HepG2 (cell line): ENCODE measurements around the gene CFAP300. TPM values are rescaled to one million over a fixed set of nuclear protein-coding genes. Genes with fewer than 3 reads are reported as not detected.
A peak's percentile ranks its signal among the peaks of the same experiment; 100 is the strongest.

Experiments used
- ASH2L ChIP-seq: fragments of 300-600, 200-600 bp; sonication (generic); IDR thresholded peaks from 2 replicates; pipeline ENCODE4 v1.7.0; 2017; ENCODE audit warnings: low read depth, mild to moderate bottlenecking, moderate library complexity, mixed read lengths, low read length; ENCODE audit not compliant: insufficient read length
- ELF1 ChIP-seq: sonication (generic); formaldehyde crosslinking; IDR thresholded peaks from 2 replicates; pipeline ENCODE4 v1.4.0; 2020; ENCODE audit warnings: missing genetic modification reagents
- ESRRA ChIP-seq: sonication (generic); formaldehyde crosslinking; IDR thresholded peaks from 2 replicates; pipeline ENCODE4 v1.5.1; 2020; ENCODE audit warnings: mild to moderate bottlenecking, low read depth, missing genetic modification reagents
- FOXK2 ChIP-seq: fragments of 450-650 bp; IDR thresholded peaks from 2 replicates; pipeline ENCODE4 v1.6.1; 2016
- MTF2 ChIP-seq: sonication (generic); formaldehyde crosslinking; IDR thresholded peaks from 2 replicates; pipeline ENCODE4 v1.5.0; 2020; ENCODE audit warnings: missing genetic modification reagents, borderline replicate concordance
- NFYB ChIP-seq: sonication (generic); formaldehyde crosslinking; IDR thresholded peaks from 2 replicates; pipeline ENCODE4 v1.4.0; 2020; ENCODE audit warnings: missing genetic modification reagents
- NR1H2 ChIP-seq: sonication (generic); formaldehyde crosslinking; IDR thresholded peaks from 2 replicates; pipeline ENCODE4 v1.8.1; 2022; ENCODE audit warnings: low read depth, missing genetic modification reagents, borderline replicate concordance
- PAF1 ChIP-seq: IDR thresholded peaks from 2 replicates; pipeline ENCODE4 v1.6.1; 2016; ENCODE audit warnings: missing genetic modification reagents, missing compliant biosample characterization
- U2AF2 ChIP-seq: fragments of 200-400 bp; formaldehyde crosslinking; IDR thresholded peaks from 2 replicates; pipeline ENCODE4 v1.6.1; 2017; ENCODE audit warnings: low read depth, mild to moderate bottlenecking, low read length
- ZBTB7B ChIP-seq: sonication (generic); formaldehyde crosslinking; IDR thresholded peaks from 2 replicates; pipeline ENCODE4 v1.4.0; 2020; ENCODE audit warnings: missing genetic modification reagents
- ZEB1 ChIP-seq: IDR thresholded peaks from 2 replicates; pipeline ENCODE4 v1.6.1; 2012; ENCODE audit warnings: mild to moderate bottlenecking, low read depth, inconsistent platforms; ENCODE audit not compliant: insufficient replicate concordance
- ZKSCAN1 ChIP-seq: fragments of 150-350 bp; IDR thresholded peaks from 2 replicates; pipeline ENCODE4 v1.6.1; 2014; ENCODE audit warnings: low read length
- ZNF121 ChIP-seq: sonication (generic); formaldehyde crosslinking; IDR thresholded peaks from 2 replicates; pipeline ENCODE4 v1.5.0; 2020; ENCODE audit warnings: mild to moderate bottlenecking, missing genetic modification reagents
- ZNF24 ChIP-seq: fragments of 450-650 bp; IDR thresholded peaks from 2 replicates; pipeline ENCODE4 v1.6.1; 2017; ENCODE audit warnings: antibody characterized with exemption, mild to moderate bottlenecking
- ZNF263 ChIP-seq: sonication (generic); formaldehyde crosslinking; IDR thresholded peaks from 2 replicates; pipeline ENCODE4 v1.4.0; 2020; ENCODE audit warnings: missing genetic modification reagents
- ZNF703 ChIP-seq: sonication (generic); formaldehyde crosslinking; IDR thresholded peaks from 2 replicates; pipeline ENCODE4 v1.5.1; 2020; ENCODE audit warnings: missing genetic modification reagents, mild to moderate bottlenecking, moderate library complexity, borderline replicate concordance
- ZSCAN25 ChIP-seq: sonication (generic); formaldehyde crosslinking; IDR thresholded peaks from 2 replicates; pipeline ENCODE4 v1.8.0; 2022; ENCODE audit warnings: mild to moderate bottlenecking, missing genetic modification reagents
- ZSCAN30 ChIP-seq: sonication (generic); formaldehyde crosslinking; IDR thresholded peaks from 2 replicates; pipeline ENCODE4 v1.5.0; 2020; ENCODE audit warnings: mild to moderate bottlenecking, missing genetic modification reagents
- polyA plus RNA-seq, 8 experiments: library from polyadenylated mRNA; depleted of rRNA in 3 of 8; stranded (reverse) in 7 of 8; unstranded in 1 of 8; fragments of >200 nt; fragmentation: Illumina TruSeq in 4 of 8; extraction: Trizol in 4 of 8; gene quantifications; 2 replicates each; pipeline versions ENCODE4 v1.2.1 to v1.2.3, GENCODE V29; 2011 to 2016; ENCODE audit warnings: low read depth in 4 of 8, missing spikeins in 1 of 8, mixed read lengths in 1 of 8; ENCODE audit not compliant: insufficient read depth in 1 of 8
- total RNA-seq, 5 experiments: library from RNA; depleted of rRNA; stranded (reverse); fragments of >200 nt; fragmentation: Illumina TruSeq; extraction: Trizol; gene quantifications; 2 replicates each; pipeline ENCODE4 v1.2.3, GENCODE V29; 2016; ENCODE audit warnings: low read depth in 1 of 5
- TF ChIP-seq, protein P1 (sequence below): sonication (generic); formaldehyde crosslinking; IDR thresholded peaks from 2 replicates; pipeline ENCODE4 v1.4.0; 2020; ENCODE audit warnings: missing genetic modification reagents
- TF ChIP-seq, protein P2 (sequence below): sonication (generic); formaldehyde crosslinking; IDR thresholded peaks from 2 replicates; pipeline ENCODE4 v1.5.1; 2020; ENCODE audit warnings: mild to moderate bottlenecking, missing genetic modification reagents, borderline replicate concordance
- TF ChIP-seq, protein P3 (sequence below), 2 experiments: sonication (generic) in 1 of 2; formaldehyde crosslinking in 1 of 2; IDR thresholded peaks; 2 replicates each; pipeline versions ENCODE4 v1.5.1 to v1.6.1; 2011 to 2020; ENCODE audit warnings: borderline replicate concordance in 1 of 2, low read depth in 1 of 2, low read length in 1 of 2, mild to moderate bottlenecking in 1 of 2, missing genetic modification reagents in 1 of 2, moderate library complexity in 1 of 2

The CFAP300 gene
- total and polyA plus RNA-seq, 2 of the 13 experiments (the other 11 are each of a cell fraction or from before 2014, with no cell fraction given): not detected

DNA sequence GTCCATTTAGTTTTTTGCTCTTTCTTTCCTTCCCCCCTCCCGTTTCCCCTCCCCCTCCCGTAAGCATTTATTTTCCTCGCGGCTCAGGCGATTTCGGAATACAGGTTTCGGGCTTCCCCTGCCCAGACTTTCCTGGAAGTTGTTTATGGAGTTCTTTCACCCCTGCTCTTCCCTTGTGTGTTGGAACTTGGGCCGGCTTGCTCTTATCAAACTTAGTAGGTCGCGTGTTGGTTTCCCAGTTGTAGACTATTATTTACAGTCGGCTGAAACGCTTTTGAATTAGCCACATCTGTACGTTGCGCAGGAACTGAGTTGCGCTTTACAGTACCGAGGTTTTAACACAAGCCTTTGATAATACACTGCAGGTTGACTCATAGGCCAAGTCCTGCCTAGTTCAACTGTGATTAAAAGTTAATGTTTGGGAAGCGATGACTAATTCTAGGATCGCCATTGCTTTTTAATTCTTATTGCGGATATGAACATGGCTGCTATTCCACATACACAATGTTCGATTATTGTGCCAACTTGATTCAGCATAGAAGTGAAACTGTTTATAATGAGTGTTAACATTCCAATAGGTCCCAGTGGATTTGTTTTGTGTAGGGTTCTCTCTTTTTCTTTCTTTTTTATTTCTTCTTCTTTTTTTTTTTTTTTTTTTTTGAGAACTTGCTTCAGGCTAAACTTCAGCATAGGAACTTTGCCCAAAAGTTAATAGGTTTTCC is 64.7 kb downstream of the CFAP300 start (continued):
- TF ChIP-seq ZSCAN30 (CRISPR knock-in tag): no peak
- TF ChIP-seq ASH2L: peak; percentile 74
- TF ChIP-seq PAF1 (CRISPR knock-in tag): no peak
- no peak for TF ChIP-seq NR1H2 (CRISPR knock-in tag)
- TF ChIP-seq MTF2 (CRISPR knock-in tag): no peak
- no peak for TF ChIP-seq NFYB
- TF ChIP-seq FOXK2: no peak
- no peak for TF ChIP-seq ZNF121 (CRISPR knock-in tag)
- TF ChIP-seq U2AF2: no peak
- TF ChIP-seq, protein P1, sequence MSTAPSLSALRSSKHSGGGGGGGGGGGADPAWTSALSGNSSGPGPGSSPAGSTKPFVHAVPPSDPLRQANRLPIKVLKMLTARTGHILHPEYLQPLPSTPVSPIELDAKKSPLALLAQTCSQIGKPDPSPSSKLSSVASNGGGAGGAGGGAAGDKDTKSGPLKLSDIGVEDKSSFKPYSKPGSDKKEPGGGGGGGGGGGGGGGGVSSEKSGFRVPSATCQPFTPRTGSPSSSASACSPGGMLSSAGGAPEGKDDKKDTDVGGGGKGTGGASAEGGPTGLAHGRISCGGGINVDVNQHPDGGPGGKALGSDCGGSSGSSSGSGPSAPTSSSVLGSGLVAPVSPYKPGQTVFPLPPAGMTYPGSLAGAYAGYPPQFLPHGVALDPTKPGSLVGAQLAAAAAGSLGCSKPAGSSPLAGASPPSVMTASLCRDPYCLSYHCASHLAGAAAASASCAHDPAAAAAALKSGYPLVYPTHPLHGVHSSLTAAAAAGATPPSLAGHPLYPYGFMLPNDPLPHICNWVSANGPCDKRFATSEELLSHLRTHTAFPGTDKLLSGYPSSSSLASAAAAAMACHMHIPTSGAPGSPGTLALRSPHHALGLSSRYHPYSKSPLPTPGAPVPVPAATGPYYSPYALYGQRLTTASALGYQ (CRISPR knock-in tag): peak; percentile 84; the same call in 1 of the 2 replicates
- TF ChIP-seq ZNF263 (CRISPR knock-in tag): no peak
- 0 out of 2 replicates have a peak, but pooled peaks have one; percentile 42 for TF ChIP-seq ZBTB7B (CRISPR knock-in tag)
- peak; percentile 94 for TF ChIP-seq ZKSCAN1
- no peak for TF ChIP-seq ESRRA (CRISPR knock-in tag)
- TF ChIP-seq, protein P2, sequence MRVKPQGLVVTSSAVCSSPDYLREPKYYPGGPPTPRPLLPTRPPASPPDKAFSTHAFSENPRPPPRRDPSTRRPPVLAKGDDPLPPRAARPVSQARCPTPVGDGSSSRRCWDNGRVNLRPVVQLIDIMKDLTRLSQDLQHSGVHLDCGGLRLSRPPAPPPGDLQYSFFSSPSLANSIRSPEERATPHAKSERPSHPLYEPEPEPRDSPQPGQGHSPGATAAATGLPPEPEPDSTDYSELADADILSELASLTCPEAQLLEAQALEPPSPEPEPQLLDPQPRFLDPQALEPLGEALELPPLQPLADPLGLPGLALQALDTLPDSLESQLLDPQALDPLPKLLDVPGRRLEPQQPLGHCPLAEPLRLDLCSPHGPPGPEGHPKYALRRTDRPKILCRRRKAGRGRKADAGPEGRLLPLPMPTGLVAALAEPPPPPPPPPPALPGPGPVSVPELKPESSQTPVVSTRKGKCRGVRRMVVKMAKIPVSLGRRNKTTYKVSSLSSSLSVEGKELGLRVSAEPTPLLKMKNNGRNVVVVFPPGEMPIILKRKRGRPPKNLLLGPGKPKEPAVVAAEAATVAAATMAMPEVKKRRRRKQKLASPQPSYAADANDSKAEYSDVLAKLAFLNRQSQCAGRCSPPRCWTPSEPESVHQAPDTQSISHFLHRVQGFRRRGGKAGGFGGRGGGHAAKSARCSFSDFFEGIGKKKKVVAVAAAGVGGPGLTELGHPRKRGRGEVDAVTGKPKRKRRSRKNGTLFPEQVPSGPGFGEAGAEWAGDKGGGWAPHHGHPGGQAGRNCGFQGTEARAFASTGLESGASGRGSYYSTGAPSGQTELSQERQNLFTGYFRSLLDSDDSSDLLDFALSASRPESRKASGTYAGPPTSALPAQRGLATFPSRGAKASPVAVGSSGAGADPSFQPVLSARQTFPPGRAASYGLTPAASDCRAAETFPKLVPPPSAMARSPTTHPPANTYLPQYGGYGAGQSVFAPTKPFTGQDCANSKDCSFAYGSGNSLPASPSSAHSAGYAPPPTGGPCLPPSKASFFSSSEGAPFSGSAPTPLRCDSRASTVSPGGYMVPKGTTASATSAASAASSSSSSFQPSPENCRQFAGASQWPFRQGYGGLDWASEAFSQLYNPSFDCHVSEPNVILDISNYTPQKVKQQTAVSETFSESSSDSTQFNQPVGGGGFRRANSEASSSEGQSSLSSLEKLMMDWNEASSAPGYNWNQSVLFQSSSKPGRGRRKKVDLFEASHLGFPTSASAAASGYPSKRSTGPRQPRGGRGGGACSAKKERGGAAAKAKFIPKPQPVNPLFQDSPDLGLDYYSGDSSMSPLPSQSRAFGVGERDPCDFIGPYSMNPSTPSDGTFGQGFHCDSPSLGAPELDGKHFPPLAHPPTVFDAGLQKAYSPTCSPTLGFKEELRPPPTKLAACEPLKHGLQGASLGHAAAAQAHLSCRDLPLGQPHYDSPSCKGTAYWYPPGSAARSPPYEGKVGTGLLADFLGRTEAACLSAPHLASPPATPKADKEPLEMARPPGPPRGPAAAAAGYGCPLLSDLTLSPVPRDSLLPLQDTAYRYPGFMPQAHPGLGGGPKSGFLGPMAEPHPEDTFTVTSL (CRISPR knock-in tag): no peak; the same call in 1 of the 2 replicates
- TF ChIP-seq, protein P3, sequence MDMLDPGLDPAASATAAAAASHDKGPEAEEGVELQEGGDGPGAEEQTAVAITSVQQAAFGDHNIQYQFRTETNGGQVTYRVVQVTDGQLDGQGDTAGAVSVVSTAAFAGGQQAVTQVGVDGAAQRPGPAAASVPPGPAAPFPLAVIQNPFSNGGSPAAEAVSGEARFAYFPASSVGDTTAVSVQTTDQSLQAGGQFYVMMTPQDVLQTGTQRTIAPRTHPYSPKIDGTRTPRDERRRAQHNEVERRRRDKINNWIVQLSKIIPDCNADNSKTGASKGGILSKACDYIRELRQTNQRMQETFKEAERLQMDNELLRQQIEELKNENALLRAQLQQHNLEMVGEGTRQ (IDR thresholded peaks at IDR 0.05; ENCODE audit: low read depth, low read length): no peak
- TF ChIP-seq, protein P3 (CRISPR knock-in tag; IDR thresholded peaks at IDR 0.05; ENCODE audit: borderline replicate concordance): no peak
- peak; percentile 67; the same call in 1 of the 2 replicates for TF ChIP-seq ZSCAN25
- no peak for TF ChIP-seq ELF1 (CRISPR knock-in tag)
- TF ChIP-seq ZNF24: no peak
- TF ChIP-seq ZNF703 (CRISPR knock-in tag): no peak
- TF ChIP-seq ZEB1: no peak
